K562 (cell line): ENCODE data around the gene SNX25. TPM values are rescaled to one million over a fixed set of nuclear protein-coding genes. Genes with fewer than 3 reads are reported as not detected.

Source experiments
- BACH1 ChIP-seq: fragments of 200-800 bp; sonication (Bioruptor generic); IDR thresholded peaks from 2 replicates; pipeline ENCODE4 v1.6.1; 2016; ENCODE audit warnings: missing genetic modification characterization, missing compliant biosample characterization
- BRF1 ChIP-seq: IDR thresholded peaks from 3 replicates; pipeline ENCODE4 v1.6.1; 2011; ENCODE audit warnings: borderline replicate concordance, mild to moderate bottlenecking; ENCODE audit not compliant: insufficient read length; ENCODE audit errors: extremely low read depth
- FOSL1 ChIP-seq: fragments of 200-800 bp; sonication (Bioruptor generic); conservative IDR thresholded peaks from 2 replicates; pipeline ENCODE4 v1.6.1; 2016; ENCODE audit warnings: missing genetic modification characterization, missing compliant biosample characterization
- POLR2AphosphoS5 ChIP-seq: IDR thresholded peaks from 2 replicates; pipeline ENCODE4 v1.6.1; 2011; ENCODE audit warnings: mild to moderate bottlenecking, low read depth, low read length, moderate library complexity; ENCODE audit not compliant: control insufficient read depth, insufficient read depth
- POLR2G ChIP-seq: fragments of 200-400 bp; formaldehyde crosslinking; IDR thresholded peaks from 2 replicates; pipeline ENCODE4 v1.6.1; 2017; ENCODE audit warnings: low read depth, mild to moderate bottlenecking, antibody characterized with exemption, low read length, moderate library complexity
- RBM17 ChIP-seq: fragments of 200-400 bp; formaldehyde crosslinking; IDR thresholded peaks from 2 replicates; pipeline ENCODE4 v1.6.1; 2017; ENCODE audit warnings: low read depth, mild to moderate bottlenecking, low read length, borderline replicate concordance
- SLC30A9 ChIP-seq: fragments of 250-450 bp; sonication (Bioruptor Pico); IDR thresholded peaks from 2 replicates; pipeline ENCODE4 v1.8.0; 2022; ENCODE audit warnings: mild to moderate bottlenecking, moderate library complexity
- TBL1XR1 ChIP-seq, 2 experiments: IDR thresholded peaks; 2 replicates each; pipeline ENCODE4 v1.6.1; 2012; ENCODE audit warnings: improper control_type of control experiment in 2 of 2, low read length in 2 of 2, mild to moderate bottlenecking in 1 of 2
- TCF7L2 ChIP-seq: fragments of 150-350 bp; IDR thresholded peaks from 2 replicates; pipeline ENCODE4 v1.6.1; 2016; ENCODE audit warnings: low read depth, mild to moderate bottlenecking, low read length, moderate library complexity
- polyA plus RNA-seq, 8 experiments: library from polyadenylated mRNA; depleted of rRNA in 4 of 8; stranded (reverse) in 5 of 8; unstranded in 3 of 8; fragments of >200 nt; fragmentation: Nextera tagmentation in 2 of 8; fragmentation: Illumina TruSeq in 1 of 8; extraction: Ambion mirVana in 2 of 8; extraction: Trizol in 1 of 8; gene quantifications; 2 replicates each; pipeline versions ENCODE4 v1.2.1 to v1.2.3, GENCODE V29; 2011 to 2014; ENCODE audit warnings: inconsistent platforms in 1 of 8, missing spikeins in 1 of 8
- total RNA-seq, 7 experiments: library from RNA; depleted of rRNA in 6 of 7; stranded (reverse); fragments of >200 nt in 6 of 7; fragmentation: Illumina TruSeq in 2 of 7; extraction: Trizol in 2 of 7; gene quantifications; 2 replicates each; pipeline versions ENCODE4 v1.2.1 to v1.2.3, GENCODE V29; 2011 to 2021; ENCODE audit warnings: low replicate concordance in 1 of 7
- TF ChIP-seq, protein P1 (sequence below): sonication (generic); formaldehyde crosslinking; IDR thresholded peaks from 2 replicates; pipeline ENCODE4 v1.8.0; 2022; ENCODE audit warnings: missing genetic modification reagents, mild to moderate bottlenecking, borderline replicate concordance
- TF ChIP-seq, protein P2 (sequence below): fragments of 250-450 bp; sonication (Bioruptor Pico); IDR thresholded peaks from 2 replicates; pipeline ENCODE4 v1.8.0; 2022; ENCODE audit warnings: inconsistent platforms
- TF ChIP-seq, protein P3 (sequence below), 2 experiments: fragments of 450-650 bp; formaldehyde crosslinking in 1 of 2; IDR thresholded peaks; 2 replicates each; pipeline versions ENCODE4 v1.4.0 to v1.6.1; 2014 to 2020; ENCODE audit warnings: mild to moderate bottlenecking in 2 of 2, borderline replicate concordance in 1 of 2, low read depth in 1 of 2
- TF ChIP-seq, protein P4 (sequence below): fragments of 450-650 bp; IDR thresholded peaks from 2 replicates; pipeline ENCODE4 v1.6.1; 2014; ENCODE audit warnings: low read depth, mild to moderate bottlenecking, moderate library complexity, borderline replicate concordance

The SNX25 gene
- total and polyA plus RNA-seq, 9 of the 15 experiments (the other 6 are each of a cell fraction or from before 2014, with no cell fraction given) = 2.5 to 23.4 (median 13.3) TPM

DNA sequence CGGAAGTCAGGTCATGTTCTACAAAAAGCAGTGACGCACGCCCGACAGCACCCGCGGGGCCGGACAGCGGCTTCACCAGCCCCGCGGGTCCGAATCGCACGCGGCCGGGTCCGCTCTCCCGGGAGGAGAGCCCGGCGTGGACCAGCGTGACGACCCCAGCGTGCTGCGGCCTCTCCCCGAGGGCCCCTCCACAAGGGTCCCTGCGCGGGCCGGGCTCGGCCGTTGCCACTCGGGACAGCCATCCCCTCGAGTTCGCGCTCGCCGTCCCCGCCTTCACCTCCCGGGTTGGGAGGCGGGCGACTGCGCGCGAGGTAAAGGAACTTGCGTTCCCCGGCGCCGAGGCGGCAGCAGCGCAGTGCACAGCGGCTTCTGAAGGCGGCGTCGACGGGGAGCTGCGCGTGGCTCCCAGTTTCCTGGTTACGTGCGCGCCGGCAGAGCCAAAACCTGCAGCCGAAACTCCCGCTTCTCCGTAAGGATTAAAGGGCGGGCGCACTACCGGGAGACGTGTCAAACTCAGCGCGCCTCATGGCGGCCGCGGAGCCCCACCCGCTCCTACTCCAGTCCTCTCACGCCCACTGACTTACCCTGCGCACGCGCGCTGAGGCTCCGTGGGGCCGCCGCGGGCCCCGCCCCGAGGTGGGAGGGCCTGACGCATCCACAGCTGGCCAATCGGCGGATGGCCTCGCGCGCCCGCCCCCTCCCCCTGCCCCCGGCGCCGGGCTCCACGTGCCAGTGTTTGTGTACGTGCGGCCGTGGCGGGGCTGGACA lies 186.7 kb downstream of the SNX25 start (continued):
- TF ChIP-seq FOSL1 (tag) (no peak; the same call in 1 of the 2 replicates), TCF7L2 (no peak), TBL1XR1 (IDR thresholded peaks at IDR 0.05; ENCODE audit: low read length in 2 of 2) (peak in 1 of 2 experiments; percentile 70; a peak in 2 of 4 replicates), BACH1 (tag) (no peak), POLR2AphosphoS5 (peak; percentile 67), SLC30A9 (CRISPR knock-in tag) (no peak), BRF1 (no peak), RBM17 (no peak), POLR2G (peak; percentile 96)
- TF ChIP-seq, protein P1, sequence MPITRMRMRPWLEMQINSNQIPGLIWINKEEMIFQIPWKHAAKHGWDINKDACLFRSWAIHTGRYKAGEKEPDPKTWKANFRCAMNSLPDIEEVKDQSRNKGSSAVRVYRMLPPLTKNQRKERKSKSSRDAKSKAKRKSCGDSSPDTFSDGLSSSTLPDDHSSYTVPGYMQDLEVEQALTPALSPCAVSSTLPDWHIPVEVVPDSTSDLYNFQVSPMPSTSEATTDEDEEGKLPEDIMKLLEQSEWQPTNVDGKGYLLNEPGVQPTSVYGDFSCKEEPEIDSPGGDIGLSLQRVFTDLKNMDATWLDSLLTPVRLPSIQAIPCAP = no peak
- TF ChIP-seq, protein P2, sequence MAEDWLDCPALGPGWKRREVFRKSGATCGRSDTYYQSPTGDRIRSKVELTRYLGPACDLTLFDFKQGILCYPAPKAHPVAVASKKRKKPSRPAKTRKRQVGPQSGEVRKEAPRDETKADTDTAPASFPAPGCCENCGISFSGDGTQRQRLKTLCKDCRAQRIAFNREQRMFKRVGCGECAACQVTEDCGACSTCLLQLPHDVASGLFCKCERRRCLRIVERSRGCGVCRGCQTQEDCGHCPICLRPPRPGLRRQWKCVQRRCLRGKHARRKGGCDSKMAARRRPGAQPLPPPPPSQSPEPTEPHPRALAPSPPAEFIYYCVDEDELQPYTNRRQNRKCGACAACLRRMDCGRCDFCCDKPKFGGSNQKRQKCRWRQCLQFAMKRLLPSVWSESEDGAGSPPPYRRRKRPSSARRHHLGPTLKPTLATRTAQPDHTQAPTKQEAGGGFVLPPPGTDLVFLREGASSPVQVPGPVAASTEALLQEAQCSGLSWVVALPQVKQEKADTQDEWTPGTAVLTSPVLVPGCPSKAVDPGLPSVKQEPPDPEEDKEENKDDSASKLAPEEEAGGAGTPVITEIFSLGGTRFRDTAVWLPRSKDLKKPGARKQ (CRISPR knock-in tag) = no peak
- TF ChIP-seq, protein P3, sequence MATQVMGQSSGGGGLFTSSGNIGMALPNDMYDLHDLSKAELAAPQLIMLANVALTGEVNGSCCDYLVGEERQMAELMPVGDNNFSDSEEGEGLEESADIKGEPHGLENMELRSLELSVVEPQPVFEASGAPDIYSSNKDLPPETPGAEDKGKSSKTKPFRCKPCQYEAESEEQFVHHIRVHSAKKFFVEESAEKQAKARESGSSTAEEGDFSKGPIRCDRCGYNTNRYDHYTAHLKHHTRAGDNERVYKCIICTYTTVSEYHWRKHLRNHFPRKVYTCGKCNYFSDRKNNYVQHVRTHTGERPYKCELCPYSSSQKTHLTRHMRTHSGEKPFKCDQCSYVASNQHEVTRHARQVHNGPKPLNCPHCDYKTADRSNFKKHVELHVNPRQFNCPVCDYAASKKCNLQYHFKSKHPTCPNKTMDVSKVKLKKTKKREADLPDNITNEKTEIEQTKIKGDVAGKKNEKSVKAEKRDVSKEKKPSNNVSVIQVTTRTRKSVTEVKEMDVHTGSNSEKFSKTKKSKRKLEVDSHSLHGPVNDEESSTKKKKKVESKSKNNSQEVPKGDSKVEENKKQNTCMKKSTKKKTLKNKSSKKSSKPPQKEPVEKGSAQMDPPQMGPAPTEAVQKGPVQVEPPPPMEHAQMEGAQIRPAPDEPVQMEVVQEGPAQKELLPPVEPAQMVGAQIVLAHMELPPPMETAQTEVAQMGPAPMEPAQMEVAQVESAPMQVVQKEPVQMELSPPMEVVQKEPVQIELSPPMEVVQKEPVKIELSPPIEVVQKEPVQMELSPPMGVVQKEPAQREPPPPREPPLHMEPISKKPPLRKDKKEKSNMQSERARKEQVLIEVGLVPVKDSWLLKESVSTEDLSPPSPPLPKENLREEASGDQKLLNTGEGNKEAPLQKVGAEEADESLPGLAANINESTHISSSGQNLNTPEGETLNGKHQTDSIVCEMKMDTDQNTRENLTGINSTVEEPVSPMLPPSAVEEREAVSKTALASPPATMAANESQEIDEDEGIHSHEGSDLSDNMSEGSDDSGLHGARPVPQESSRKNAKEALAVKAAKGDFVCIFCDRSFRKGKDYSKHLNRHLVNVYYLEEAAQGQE (IDR thresholded peaks at IDR 0.05; ENCODE audit: borderline replicate concordance) = peak; percentile 98
- TF ChIP-seq, protein P3 (CRISPR knock-in tag; IDR thresholded peaks at IDR 0.05; ENCODE audit: low read depth) = peak; percentile 95
- TF ChIP-seq, protein P4, sequence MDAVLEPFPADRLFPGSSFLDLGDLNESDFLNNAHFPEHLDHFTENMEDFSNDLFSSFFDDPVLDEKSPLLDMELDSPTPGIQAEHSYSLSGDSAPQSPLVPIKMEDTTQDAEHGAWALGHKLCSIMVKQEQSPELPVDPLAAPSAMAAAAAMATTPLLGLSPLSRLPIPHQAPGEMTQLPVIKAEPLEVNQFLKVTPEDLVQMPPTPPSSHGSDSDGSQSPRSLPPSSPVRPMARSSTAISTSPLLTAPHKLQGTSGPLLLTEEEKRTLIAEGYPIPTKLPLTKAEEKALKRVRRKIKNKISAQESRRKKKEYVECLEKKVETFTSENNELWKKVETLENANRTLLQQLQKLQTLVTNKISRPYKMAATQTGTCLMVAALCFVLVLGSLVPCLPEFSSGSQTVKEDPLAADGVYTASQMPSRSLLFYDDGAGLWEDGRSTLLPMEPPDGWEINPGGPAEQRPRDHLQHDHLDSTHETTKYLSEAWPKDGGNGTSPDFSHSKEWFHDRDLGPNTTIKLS = peak; percentile 93
